Adrenal gland (tissue), 5 donors: Measurements from ENCODE around the gene IL3.

Experiments
- POLR2A ChIP-seq, 2 donors: fragments of 450-650 bp; IDR thresholded peaks; one replicate each; pipeline ENCODE4 v1.6.1; 2017; ENCODE audit warnings: antibody characterized with exemption in 2 of 2, mild to moderate bottlenecking in 2 of 2, moderate library complexity in 1 of 2
- TF ChIP-seq, protein P1 (sequence below), 6 experiments: fragments of 450-650 bp in 4 of 6; fragments of 200-600 bp in 2 of 6; sonication (generic) in 1 of 6; IDR thresholded peaks; 1 replicate in 5 of 6; 2 replicates in 1 of 6; pipeline versions ENCODE4 v1.5.1 to v1.8.0; 2016 to 2021; ENCODE audit warnings: antibody characterized with exemption in 6 of 6, mild to moderate bottlenecking in 2 of 6, moderate library complexity in 1 of 6
- donor health status: DM: no; HTN: no; CAD: no.

GRCh38 chr5:132087176-132087575, 26.7 kb downstream of the IL3 start:
- TF ChIP-seq, protein P1, sequence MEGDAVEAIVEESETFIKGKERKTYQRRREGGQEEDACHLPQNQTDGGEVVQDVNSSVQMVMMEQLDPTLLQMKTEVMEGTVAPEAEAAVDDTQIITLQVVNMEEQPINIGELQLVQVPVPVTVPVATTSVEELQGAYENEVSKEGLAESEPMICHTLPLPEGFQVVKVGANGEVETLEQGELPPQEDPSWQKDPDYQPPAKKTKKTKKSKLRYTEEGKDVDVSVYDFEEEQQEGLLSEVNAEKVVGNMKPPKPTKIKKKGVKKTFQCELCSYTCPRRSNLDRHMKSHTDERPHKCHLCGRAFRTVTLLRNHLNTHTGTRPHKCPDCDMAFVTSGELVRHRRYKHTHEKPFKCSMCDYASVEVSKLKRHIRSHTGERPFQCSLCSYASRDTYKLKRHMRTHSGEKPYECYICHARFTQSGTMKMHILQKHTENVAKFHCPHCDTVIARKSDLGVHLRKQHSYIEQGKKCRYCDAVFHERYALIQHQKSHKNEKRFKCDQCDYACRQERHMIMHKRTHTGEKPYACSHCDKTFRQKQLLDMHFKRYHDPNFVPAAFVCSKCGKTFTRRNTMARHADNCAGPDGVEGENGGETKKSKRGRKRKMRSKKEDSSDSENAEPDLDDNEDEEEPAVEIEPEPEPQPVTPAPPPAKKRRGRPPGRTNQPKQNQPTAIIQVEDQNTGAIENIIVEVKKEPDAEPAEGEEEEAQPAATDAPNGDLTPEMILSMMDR (IDR thresholded peaks at IDR 0.05): no peak
- no peak for TF ChIP-seq POLR2A (IDR thresholded peaks at IDR 0.05)
